DND-41 (cell line): ENCODE data around the gene CLSTN3.

Source experiments
- ATAC-seq: fragments of 200-7000 bp; cut with Tn5 transposase; 3 replicates; pipeline ENCODE4 v1.9.1; 2021; ENCODE audit warnings: low read depth; ENCODE audit not compliant: insufficient read depth
- DNase-seq: peaks from one replicate; pipeline ENCODE4 v3.0.0-alpha.2; 2020
- H2AFZ ChIP-seq: 2 replicates; pipeline ENCODE4 v1.6.0; 2012; ENCODE audit warnings: low read depth, low read length
- H3K27ac ChIP-seq: 2 replicates; pipeline ENCODE4 v1.5.1; 2012; ENCODE audit warnings: low read length, inconsistent platforms
- H3K27me3 ChIP-seq: fragments of 200-600 bp; sonication (generic); 2 replicates; pipeline ENCODE4 v1.6.0; 2012; ENCODE audit warnings: low read length, mild to moderate bottlenecking, inconsistent platforms; ENCODE audit not compliant: insufficient read depth, poor library complexity
- H3K36me3 ChIP-seq: 2 replicates; pipeline ENCODE4 v1.5.1; 2012; ENCODE audit warnings: low read length, inconsistent platforms; ENCODE audit not compliant: insufficient read depth
- H3K4me1 ChIP-seq: 2 replicates; pipeline ENCODE4 v1.5.1; 2012; ENCODE audit warnings: mild to moderate bottlenecking, low read length; ENCODE audit not compliant: insufficient read depth
- H3K4me2 ChIP-seq: 2 replicates; pipeline ENCODE4 v1.6.0; 2012; ENCODE audit warnings: mild to moderate bottlenecking, moderate library complexity, low read length, inconsistent platforms; ENCODE audit not compliant: insufficient read depth
- H3K4me3 ChIP-seq, 2 experiments: fragments of 200-600 bp in 1 of 2; shearing (Covaris generic) in 1 of 2; 2 replicates each; pipeline ENCODE4 v1.5.1; 2012 to 2016; ENCODE audit warnings: inconsistent platforms in 2 of 2, low read length in 2 of 2, mild to moderate bottlenecking in 2 of 2, low read depth in 1 of 2, moderate library complexity in 1 of 2
- H3K79me2 ChIP-seq: 2 replicates; pipeline ENCODE4 v1.6.0; 2012; ENCODE audit warnings: low read length, inconsistent platforms; ENCODE audit not compliant: insufficient read depth
- H3K9ac ChIP-seq: 2 replicates; pipeline ENCODE4 v1.6.0; 2012; ENCODE audit warnings: low read depth, mild to moderate bottlenecking, inconsistent platforms, low read length, moderate library complexity
- H3K9me3 ChIP-seq: 2 replicates; pipeline ENCODE4 v1.5.1; 2012; ENCODE audit warnings: low read length, moderate library complexity, mild to moderate bottlenecking, inconsistent platforms; ENCODE audit not compliant: insufficient read depth, severe bottlenecking
- H4K20me1 ChIP-seq: 2 replicates; pipeline ENCODE4 v1.6.0; 2012; ENCODE audit warnings: low read length; ENCODE audit not compliant: insufficient read depth
- CTCF ChIP-seq: IDR thresholded peaks from 2 replicates; pipeline ENCODE4 v1.5.1; 2012; ENCODE audit warnings: borderline replicate concordance, low read length, moderate library complexity, mild to moderate bottlenecking; ENCODE audit not compliant: poor library complexity, severe bottlenecking; ENCODE audit errors: extremely low read depth
- EZH2 ChIP-seq: IDR thresholded peaks from 3 replicates; pipeline ENCODE4 v1.6.1; 2012; ENCODE audit warnings: borderline replicate concordance, low read depth, mild to moderate bottlenecking, moderate library complexity, low read length, inconsistent platforms; ENCODE audit not compliant: severe bottlenecking

CLSTN3 gene

GRCh38 chr12:7189398-7190267 lies 59.5 kb downstream of the CLSTN3 start, which contains the start of gene PEX5:
Gene PEX5, plus strand, starts transcription at chr12:7189686. Its CDS starts 692 bp downstream, at chr12:7190378.
- ATAC-seq = peak; percentile 95
- Histone ChIP-seq H3K27ac (peak within 1 kb of the TSS; percentile 82), H3K9ac (peak within 1 kb of the TSS; percentile 67), H3K4me3 (peak within 1 kb of the TSS; percentile 40 to 76), H3K9me3 (no peaks in the 10 kb centered on the region), H2AFZ (peak within 1 kb of the TSS; percentile 92), H3K79me2 (peaks cover 4% of the 10 kb centered on the region; the same call in 1 of the 2 replicates), H3K4me1 (peaks cover 31% of the 10 kb centered on the region), H3K36me3 (peaks cover 26% of the 10 kb centered on the region; the same call in 1 of the 2 replicates), H3K4me2 (peak within 1 kb of the TSS; percentile 82), H4K20me1 (no peaks in the 10 kb centered on the region), H3K27me3 (no peaks in the 10 kb centered on the region)
- DNase-seq = peak; percentile 93
- TF ChIP-seq CTCF (peak; percentile 1), EZH2 (no peak)

GRCh38 chr12:7190268-7191055 lies 60.3 kb downstream of the CLSTN3 start:
- peaks cover 31% of the 10 kb centered on the region for H3K4me1 ChIP-seq
- ATAC-seq (0 out of 3 replicates have a peak, but pooled peaks have one; percentile 2), DNase-seq (peak; percentile 21)
- peaks cover 32% of the 10 kb centered on the region; the same call in 1 of the 2 replicates for H3K36me3 ChIP-seq
- H4K20me1 ChIP-seq = no peaks in the 10 kb centered on the region
- peak overlapping the region; percentile 67 for H3K9ac ChIP-seq
- H3K9me3 ChIP-seq = no peaks in the 10 kb centered on the region
- H3K79me2 ChIP-seq = peaks cover 4% of the 10 kb centered on the region; the same call in 1 of the 2 replicates
- no peak for TF ChIP-seq EZH2
- TF ChIP-seq CTCF = no peak
- H3K27me3 ChIP-seq = no peaks in the 10 kb centered on the region
- peak overlapping the region; percentile 40 to 76; a peak in 3 of 4 replicates for H3K4me3 ChIP-seq
- H3K4me2 ChIP-seq = peak overlapping the region; percentile 82
- H3K27ac ChIP-seq = peak overlapping the region; percentile 82
- peak overlapping the region; percentile 83 for H2AFZ ChIP-seq

GRCh38 chr12:7193674-7194073 lies 63.5 kb downstream of the CLSTN3 start:
- Histone ChIP-seq H4K20me1 (no peaks in the 10 kb centered on the region), H3K9me3 (no peaks in the 10 kb centered on the region), H3K27me3 (no peaks in the 10 kb centered on the region), H3K79me2 (peaks cover 4% of the 10 kb centered on the region; the same call in 1 of the 2 replicates), H3K4me3 (no peak overlapping the region), H3K4me1 (peaks cover 25% of the 10 kb centered on the region), H3K27ac (no peak overlapping the region), H3K36me3 (peaks cover 36% of the 10 kb centered on the region), H2AFZ (no peak overlapping the region), H3K9ac (no peak overlapping the region), H3K4me2 (no peak overlapping the region)
- TF ChIP-seq CTCF = no peak
- no peak for TF ChIP-seq EZH2
- DNase-seq = no peak
- ATAC-seq = no peak
